ENCODE data around the gene CAMSAP1.

DNA sequence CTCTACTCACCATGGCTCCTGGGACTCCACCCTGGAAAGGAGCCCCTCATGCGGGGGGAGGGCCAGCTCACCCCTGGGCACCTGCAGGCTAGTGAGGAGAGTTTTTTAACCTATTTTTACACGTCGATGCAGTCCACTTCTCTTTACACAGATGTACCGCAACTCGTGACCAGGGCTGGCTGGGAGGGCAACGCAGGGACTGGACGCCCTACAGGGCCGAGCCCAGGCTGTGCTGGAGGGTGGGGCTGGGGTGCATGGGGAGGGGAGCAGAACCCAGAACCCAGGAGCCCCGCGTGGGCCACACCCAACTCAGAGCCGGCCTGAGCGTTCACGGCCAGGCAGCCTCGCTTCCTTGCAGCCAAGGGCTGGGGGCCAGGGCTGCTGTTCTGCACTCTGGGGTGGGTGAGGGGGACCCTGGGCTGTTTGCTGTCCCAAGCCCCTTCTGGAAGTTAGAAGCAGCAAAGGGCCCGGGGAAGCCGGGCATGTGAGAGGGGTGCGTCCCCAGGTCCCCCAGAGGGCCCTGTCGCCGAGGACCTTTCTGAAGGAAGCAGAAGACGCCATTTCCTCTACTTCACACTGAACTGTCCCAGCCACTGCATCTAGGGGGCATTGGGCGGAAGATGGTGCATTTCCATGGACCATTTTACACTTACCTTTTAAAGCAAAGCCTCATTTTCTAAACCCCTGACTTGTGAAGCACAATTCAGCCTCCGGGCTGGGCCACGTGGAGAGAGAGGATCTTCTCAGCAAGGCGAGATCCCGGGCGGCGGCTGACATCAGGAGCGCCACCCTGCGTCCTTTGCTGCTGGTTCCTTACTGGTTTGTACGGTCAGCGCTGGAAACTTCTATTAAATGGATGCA, 114.8 kb downstream of the CAMSAP1 start:
- TF ChIP-seq EP300 (IDR thresholded peaks at IDR 0.05; ENCODE audit: borderline replicate concordance) (no peak), YY1 (IDR thresholded peaks at IDR 0.05; ENCODE audit: low read depth) (no peak), TAF1 (IDR thresholded peaks at IDR 0.05; ENCODE audit: low read depth) (no peak), FOXM1 (IDR thresholded peaks at IDR 0.05; ENCODE audit: borderline replicate concordance, low read depth) (no peak), CEBPB (IDR thresholded peaks at IDR 0.05) (no peak), TEAD4 (IDR thresholded peaks at IDR 0.05) (no peak), EGR1 (IDR thresholded peaks at IDR 0.05) (no peak), CREB1 (IDR thresholded peaks at IDR 0.05; ENCODE audit: low read depth) (no peak), TCF12 (IDR thresholded peaks at IDR 0.05; ENCODE audit: low read depth) (no peak), RAD21 (IDR thresholded peaks at IDR 0.05; ENCODE audit: low read depth) (peak; percentile 48; the same call in 1 of the 2 replicates)
- TF ChIP-seq, protein P1, sequence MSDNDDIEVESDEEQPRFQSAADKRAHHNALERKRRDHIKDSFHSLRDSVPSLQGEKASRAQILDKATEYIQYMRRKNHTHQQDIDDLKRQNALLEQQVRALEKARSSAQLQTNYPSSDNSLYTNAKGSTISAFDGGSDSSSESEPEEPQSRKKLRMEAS (IDR thresholded peaks at IDR 0.05) = peak; percentile 46; the same call in 1 of the 2 replicates
- TF ChIP-seq, protein P2, sequence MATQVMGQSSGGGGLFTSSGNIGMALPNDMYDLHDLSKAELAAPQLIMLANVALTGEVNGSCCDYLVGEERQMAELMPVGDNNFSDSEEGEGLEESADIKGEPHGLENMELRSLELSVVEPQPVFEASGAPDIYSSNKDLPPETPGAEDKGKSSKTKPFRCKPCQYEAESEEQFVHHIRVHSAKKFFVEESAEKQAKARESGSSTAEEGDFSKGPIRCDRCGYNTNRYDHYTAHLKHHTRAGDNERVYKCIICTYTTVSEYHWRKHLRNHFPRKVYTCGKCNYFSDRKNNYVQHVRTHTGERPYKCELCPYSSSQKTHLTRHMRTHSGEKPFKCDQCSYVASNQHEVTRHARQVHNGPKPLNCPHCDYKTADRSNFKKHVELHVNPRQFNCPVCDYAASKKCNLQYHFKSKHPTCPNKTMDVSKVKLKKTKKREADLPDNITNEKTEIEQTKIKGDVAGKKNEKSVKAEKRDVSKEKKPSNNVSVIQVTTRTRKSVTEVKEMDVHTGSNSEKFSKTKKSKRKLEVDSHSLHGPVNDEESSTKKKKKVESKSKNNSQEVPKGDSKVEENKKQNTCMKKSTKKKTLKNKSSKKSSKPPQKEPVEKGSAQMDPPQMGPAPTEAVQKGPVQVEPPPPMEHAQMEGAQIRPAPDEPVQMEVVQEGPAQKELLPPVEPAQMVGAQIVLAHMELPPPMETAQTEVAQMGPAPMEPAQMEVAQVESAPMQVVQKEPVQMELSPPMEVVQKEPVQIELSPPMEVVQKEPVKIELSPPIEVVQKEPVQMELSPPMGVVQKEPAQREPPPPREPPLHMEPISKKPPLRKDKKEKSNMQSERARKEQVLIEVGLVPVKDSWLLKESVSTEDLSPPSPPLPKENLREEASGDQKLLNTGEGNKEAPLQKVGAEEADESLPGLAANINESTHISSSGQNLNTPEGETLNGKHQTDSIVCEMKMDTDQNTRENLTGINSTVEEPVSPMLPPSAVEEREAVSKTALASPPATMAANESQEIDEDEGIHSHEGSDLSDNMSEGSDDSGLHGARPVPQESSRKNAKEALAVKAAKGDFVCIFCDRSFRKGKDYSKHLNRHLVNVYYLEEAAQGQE (IDR thresholded peaks at IDR 0.05; ENCODE audit: low read depth) = no peak
